SK-N-SH (cell line): Measurements from ENCODE around the gene TRPM3. TPM values are rescaled to one million over a fixed set of nuclear protein-coding genes. Genes with fewer than 3 reads are reported as not detected.
A peak's percentile ranks its signal among the peaks of the same experiment; 100 is the strongest.

Source experiments
- CTCF ChIA-PET: fragments of 300-600, 350-600 bp; formaldehyde crosslinking; extraction: SDS; loops from one replicate; lab custom pipeline; 2021; lab: Yijun Ruan, JAX
- POLR2A ChIA-PET: fragments of 350-600 bp; sonication (Branson Sonifier 250); formaldehyde crosslinking; extraction: SDS; loops from one replicate; lab custom pipeline; 2020; ENCODE audit warnings: antibody characterized with exemption, inconsistent platforms; lab: Yijun Ruan, JAX
- DNase-seq: peaks from one replicate; pipeline ENCODE4 v3.0.0; 2012
- H2AFZ ChIP-seq: fragments of 200-600 bp; sonication (generic); 2 replicates; pipeline ENCODE4 v1.8.1; 2016; ENCODE audit warnings: antibody characterized with exemption, mild to moderate bottlenecking, low read depth
- H3F3A ChIP-seq: fragments of 200-600 bp; sonication (generic); replicated peaks from 2 replicates; pipeline ENCODE3; 2016; ENCODE audit warnings: antibody characterized with exemption, mild to moderate bottlenecking; ENCODE audit not compliant: insufficient read depth
- H3K27ac ChIP-seq, 2 experiments: fragments of 200-500 bp in 1 of 2; fragments of 200-600 bp in 1 of 2; sonication (Bioruptor generic) in 1 of 2; sonication (generic), shearing (Covaris generic) in 1 of 2; 2 replicates each; pipeline versions ENCODE4 v1.5.1 to v1.6.1; 2014 to 2016; ENCODE audit warnings: low read depth in 2 of 2, inconsistent platforms in 1 of 2, low read length in 1 of 2, mild to moderate bottlenecking in 1 of 2, mixed read lengths in 1 of 2
- H3K27me3 ChIP-seq: fragments of 200-600 bp; sonication (generic), shearing (Covaris generic); 2 replicates; pipeline ENCODE4 v1.6.1; 2016; ENCODE audit warnings: mixed run types; ENCODE audit not compliant: insufficient read depth
- H3K36me3 ChIP-seq, 2 experiments: fragments of 200-500 bp in 1 of 2; fragments of 200-600 bp in 1 of 2; sonication (Bioruptor generic) in 1 of 2; sonication (generic) in 1 of 2; replicated peaks in 1 of 2; 2 replicates each; pipeline versions ENCODE3 to v1.5.1; 2014 to 2016; ENCODE audit warnings: low read length in 1 of 2, mild to moderate bottlenecking in 1 of 2; ENCODE audit not compliant: insufficient read depth in 2 of 2, control insufficient read depth in 1 of 2
- H3K4me1 ChIP-seq, 2 experiments: fragments of 200-500 bp in 1 of 2; fragments of 200-600 bp in 1 of 2; sonication (Bioruptor generic) in 1 of 2; sonication (generic), shearing (Covaris generic) in 1 of 2; 2 replicates each; pipeline versions ENCODE4 v1.5.1 to v1.6.1; 2014 to 2016; ENCODE audit warnings: low read depth in 1 of 2, low read length in 1 of 2, mixed run types in 1 of 2; ENCODE audit not compliant: insufficient read depth in 2 of 2, control insufficient read depth in 1 of 2
- H3K4me2 ChIP-seq: fragments of 200-600 bp; sonication (generic), shearing (Covaris generic); 2 replicates; pipeline ENCODE4 v1.6.1; 2017; ENCODE audit warnings: mixed run types
- H3K4me3 ChIP-seq, 2 experiments: fragments of 200-500 bp in 1 of 2; fragments of 200-600 bp in 1 of 2; sonication (Bioruptor generic) in 1 of 2; sonication (generic), shearing (Covaris generic) in 1 of 2; 2 replicates each; pipeline versions ENCODE4 v1.5.1 to v1.8.1; 2014 to 2016; ENCODE audit warnings: low read depth in 2 of 2, inconsistent platforms in 1 of 2, low read length in 1 of 2, mild to moderate bottlenecking in 1 of 2, mixed read lengths in 1 of 2, moderate library complexity in 1 of 2
- H3K79me2 ChIP-seq: fragments of 200-600 bp; sonication (generic); 2 replicates; pipeline ENCODE4 v1.8.1; 2017; ENCODE audit warnings: mild to moderate bottlenecking; ENCODE audit not compliant: insufficient read depth
- H3K9ac ChIP-seq: fragments of 200-600 bp; sonication (generic); 2 replicates; pipeline ENCODE4 v1.6.1; 2017; ENCODE audit warnings: mixed run types
- H3K9me2 ChIP-seq: fragments of 200-600 bp; sonication (generic); 2 replicates; pipeline ENCODE4 v1.6.1; 2017; ENCODE audit warnings: mixed run types
- H3K9me3 ChIP-seq: fragments of 200-600 bp; sonication (generic); 2 replicates; pipeline ENCODE4 v1.6.1; 2017; ENCODE audit warnings: mixed run types, mild to moderate bottlenecking, moderate library complexity
- H4K20me1 ChIP-seq: fragments of 200-600 bp; sonication (generic); 2 replicates; pipeline ENCODE4 v1.6.1; 2017; ENCODE audit warnings: mild to moderate bottlenecking, mixed run types; ENCODE audit not compliant: insufficient read depth
- EZH2phosphoT487 ChIP-seq: fragments of 200-600 bp; sonication (generic); IDR thresholded peaks from 2 replicates; pipeline ENCODE4 v1.6.1; 2017; ENCODE audit warnings: low read depth, mixed run types, mild to moderate bottlenecking, antibody characterized with exemption, moderate library complexity, borderline replicate concordance
- FOXJ3 ChIP-seq: sonication (generic); formaldehyde crosslinking; IDR thresholded peaks from 2 replicates; pipeline ENCODE4 v1.5.1; 2020; ENCODE audit warnings: mild to moderate bottlenecking, missing genetic modification reagents
- GATA2 ChIP-seq: sonication (generic); formaldehyde crosslinking; IDR thresholded peaks from 2 replicates; pipeline ENCODE4 v1.5.0; 2020; ENCODE audit warnings: mild to moderate bottlenecking, missing genetic modification reagents
- JUND ChIP-seq: IDR thresholded peaks from 2 replicates; pipeline ENCODE4 v1.4.0; 2012
- MAX ChIP-seq: IDR thresholded peaks from 2 replicates; pipeline ENCODE4 v1.4.0; 2012; ENCODE audit warnings: low read depth
- MEF2A ChIP-seq: IDR thresholded peaks from 2 replicates; pipeline ENCODE4 v1.4.0; 2012; ENCODE audit warnings: low read depth, borderline replicate concordance
- MXI1 ChIP-seq: IDR thresholded peaks from 2 replicates; pipeline ENCODE4 v1.6.1; 2012; ENCODE audit warnings: mild to moderate bottlenecking, low read depth, low read length, improper control_type of control experiment
- NRF1 ChIP-seq: IDR thresholded peaks from 2 replicates; pipeline ENCODE4 v1.6.1; 2012; ENCODE audit warnings: low read depth, mild to moderate bottlenecking, low read length
- PBX3 ChIP-seq: IDR thresholded peaks from 2 replicates; pipeline ENCODE4; 2012
- POLR2AphosphoS5 ChIP-seq: IDR thresholded peaks from 2 replicates; pipeline ENCODE4 v1.6.1; 2012; ENCODE audit warnings: low read depth, low read length
- RAD21 ChIP-seq: IDR thresholded peaks from 2 replicates; pipeline ENCODE4 v1.6.1; 2012; ENCODE audit warnings: mild to moderate bottlenecking, low read length
- RXRA ChIP-seq: IDR thresholded peaks from 2 replicates; pipeline ENCODE4 v1.4.0; 2012; ENCODE audit warnings: low read depth, mild to moderate bottlenecking, borderline replicate concordance
- TAF1 ChIP-seq: IDR thresholded peaks from 2 replicates; pipeline ENCODE4 v1.6.1; 2012; ENCODE audit warnings: low read depth, mild to moderate bottlenecking, low read length, moderate library complexity, borderline replicate concordance
- WGBS: methylation state at CpG from one replicate; pipeline ENCODE4 v1.1.6; 2017; ENCODE audit warnings: low lambda C conversion rate; 5-methylcytosine and 5-hydroxymethylcytosine counted together
- polyA plus RNA-seq, 3 experiments: library from polyadenylated mRNA; depleted of rRNA; stranded (reverse); fragments of >200 nt; gene quantifications; 2 replicates each; pipeline ENCODE4 v1.2.3, GENCODE V29; 2012
- TF ChIP-seq, protein P1 (sequence below): IDR thresholded peaks from 2 replicates; pipeline ENCODE4 v1.4.0; 2012; ENCODE audit warnings: low read depth, borderline replicate concordance
- TF ChIP-seq, protein P2 (sequence below): fragments of 150-350 bp; IDR thresholded peaks from 2 replicates; pipeline ENCODE4 v1.6.1; 2016; ENCODE audit warnings: mild to moderate bottlenecking, low read depth, low read length

TRPM3 gene
- polyA plus RNA-seq, 1 of the 3 experiments (the other 2 are of a cell fraction) = not detected

DNA sequence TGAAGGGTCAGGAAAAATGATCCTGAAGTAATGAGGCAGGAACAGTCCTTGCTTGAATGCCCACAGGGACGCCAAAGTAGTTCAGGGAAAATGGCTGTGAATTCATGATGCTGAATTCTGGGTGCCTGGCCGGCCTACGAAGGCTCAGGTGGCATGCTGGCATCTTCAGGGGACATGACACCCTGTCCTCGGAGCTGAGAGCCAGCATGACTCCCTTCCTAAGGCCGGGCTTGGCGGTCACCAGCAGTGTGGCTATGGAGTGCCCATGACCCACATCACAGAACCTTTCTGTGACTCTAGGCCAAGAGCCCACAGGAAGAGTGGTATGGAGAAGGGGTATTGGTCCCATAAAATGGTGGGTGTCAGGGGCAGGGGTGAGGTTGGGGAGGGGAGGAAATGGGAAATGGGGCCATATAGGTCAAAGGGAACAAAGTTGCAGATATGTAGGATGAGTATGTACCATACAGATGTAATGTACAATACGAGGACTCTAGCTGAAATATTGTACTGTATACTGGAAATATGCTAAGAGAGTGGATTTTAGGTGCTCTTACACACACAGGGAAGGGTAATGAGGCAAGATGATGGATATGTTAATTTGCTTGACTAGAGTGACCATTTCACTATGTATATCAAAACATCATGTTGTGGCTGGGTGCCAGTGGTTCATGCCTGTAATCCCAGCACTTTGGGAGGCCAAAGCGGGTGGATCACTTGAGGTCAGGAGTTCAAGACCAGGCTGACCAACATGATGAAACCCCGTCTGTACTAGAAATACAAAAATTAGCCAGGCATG is 504.2 kb downstream of the TRPM3 start:
- TF ChIP-seq RXRA (no peak), GATA2 (no peak), FOXJ3 (CRISPR knock-in tag) (no peak)
- TF ChIP-seq, protein P1, sequence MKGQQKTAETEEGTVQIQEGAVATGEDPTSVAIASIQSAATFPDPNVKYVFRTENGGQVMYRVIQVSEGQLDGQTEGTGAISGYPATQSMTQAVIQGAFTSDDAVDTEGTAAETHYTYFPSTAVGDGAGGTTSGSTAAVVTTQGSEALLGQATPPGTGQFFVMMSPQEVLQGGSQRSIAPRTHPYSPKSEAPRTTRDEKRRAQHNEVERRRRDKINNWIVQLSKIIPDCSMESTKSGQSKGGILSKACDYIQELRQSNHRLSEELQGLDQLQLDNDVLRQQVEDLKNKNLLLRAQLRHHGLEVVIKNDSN = no peak
- TF ChIP-seq, all 33 proteins: peak for 0
- H3K27me3 ChIP-seq = no peaks in the 10 kb centered on the region
- no peak overlapping the region for H3K27ac ChIP-seq
- no peak overlapping the region for H3K4me3 ChIP-seq
- no peaks in the 10 kb centered on the region for H4K20me1 ChIP-seq
- no peaks in the 10 kb centered on the region for H3K9me3 ChIP-seq
- WGBS = 70% methylated on average over 8 of the region's 9 CpGs
- H3K79me2 ChIP-seq = no peaks in the 10 kb centered on the region
- ChIA-PET CTCF (no interaction called here), POLR2A (no interaction called here)
- H3F3A ChIP-seq = no peaks in the 10 kb centered on the region
- no peak overlapping the region for H2AFZ ChIP-seq
- H3K36me3 ChIP-seq = no peaks in the 10 kb centered on the region
- H3K4me1 ChIP-seq = peaks cover 0 to 7% of the 10 kb centered on the region in 2 experiments; a peak in 2 of 4 replicates
- no peak overlapping the region for H3K9ac ChIP-seq
- DNase-seq = no peak
- H3K9me2 ChIP-seq = no peaks in the 10 kb centered on the region
- H3K4me2 ChIP-seq = no peak overlapping the region

- Histone ChIP-seq H3K79me2 (no peaks in the 10 kb centered on the region), H3F3A (no peaks in the 10 kb centered on the region), H3K9me3 (no peaks in the 10 kb centered on the region), H3K4me2 (no peak overlapping the region)
- DNase-seq = no peak
- 77% methylated on average over 7 of the region's 7 CpGs for WGBS
- CTCF ChIA-PET = interaction anchor here (1.1 to 3.6 kb wide), 4 partner anchors 13 to 647 kb away, joined by 4 to 41 read pairs (median 6); no protein-coding TSS in a partner anchor
- TF ChIP-seq EZH2phosphoT487 (no peak), GATA2 (0 out of 2 replicates have a peak, but pooled peaks have one; percentile 9)
- TF ChIP-seq, all 33 proteins: peak for 1
- H3K4me3 ChIP-seq = no peak overlapping the region
- no peaks in the 10 kb centered on the region for H4K20me1 ChIP-seq
- H3K36me3 ChIP-seq = no peaks in the 10 kb centered on the region
- H3K9me2 ChIP-seq = no peaks in the 10 kb centered on the region
- peaks cover 0 to 7% of the 10 kb centered on the region in 2 experiments; a peak in 2 of 4 replicates for H3K4me1 ChIP-seq
- H2AFZ ChIP-seq = no peak overlapping the region
- POLR2A ChIA-PET = no interaction called here
- no peak overlapping the region for H3K9ac ChIP-seq
- H3K27ac ChIP-seq = no peak overlapping the region
- no peaks in the 10 kb centered on the region for H3K27me3 ChIP-seq
These were observed 505.0 kb downstream of the TRPM3 start for GRCh38 chr9:70616228-70616990.

DNA sequence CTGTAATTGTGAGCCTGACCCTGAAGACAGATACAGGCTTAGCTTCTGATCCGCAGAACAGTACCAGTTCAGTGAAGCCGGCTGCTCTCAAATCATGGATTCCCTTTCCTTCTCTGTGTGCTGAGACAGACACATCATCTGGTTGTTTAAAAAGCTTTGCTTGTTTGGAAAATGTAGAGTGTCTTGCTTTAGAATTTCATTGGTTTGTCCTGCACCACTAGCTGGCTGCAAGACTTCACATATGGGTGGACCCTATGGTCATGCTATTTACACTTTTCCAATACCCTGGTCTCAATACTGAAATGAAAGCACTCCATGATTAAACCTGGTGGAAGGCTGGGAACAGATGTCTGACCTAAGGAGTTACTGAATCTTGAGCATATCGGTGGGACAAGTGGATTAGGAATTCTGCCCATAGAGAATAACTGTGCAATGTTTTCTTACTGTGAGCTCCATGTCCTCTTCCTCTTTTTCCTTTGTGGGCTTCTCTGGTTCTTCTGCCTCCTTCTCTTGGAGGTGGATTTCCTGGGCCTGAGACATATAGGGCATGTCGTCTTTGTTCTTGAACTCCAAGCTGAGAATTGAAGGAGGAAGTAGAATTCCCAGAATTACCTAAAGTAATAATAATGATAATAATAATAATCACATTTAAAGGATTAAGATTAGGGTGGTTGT is 505.8 kb downstream of the TRPM3 start:
- Histone ChIP-seq H3K27me3 (no peaks in the 10 kb centered on the region), H3K9me2 (no peaks in the 10 kb centered on the region), H3K4me2 (no peak overlapping the region), H3K4me1 (peaks cover 0 to 7% of the 10 kb centered on the region in 2 experiments; a peak in 2 of 4 replicates), H3F3A (no peaks in the 10 kb centered on the region), H3K79me2 (no peaks in the 10 kb centered on the region), H3K4me3 (no peak overlapping the region; a peak in 1 of 4 replicates), H3K27ac (no peak overlapping the region; a peak in 1 of 4 replicates), H2AFZ (no peak overlapping the region), H4K20me1 (no peaks in the 10 kb centered on the region), H3K36me3 (no peaks in the 10 kb centered on the region), H3K9me3 (no peaks in the 10 kb centered on the region), H3K9ac (no peak overlapping the region)
- ChIA-PET POLR2A (interaction anchor here (0.8 kb wide), 1 partner anchor 197 kb away, joined by 3 read pairs; no protein-coding TSS in a partner anchor), CTCF (interaction anchor here (0.8 to 3.6 kb wide), 5 partner anchors 13 to 646 kb away, joined by 3 to 41 read pairs (median 5); no protein-coding TSS in a partner anchor)
- DNase-seq = no peak
- WGBS = 79% methylated on average over 4 of the region's 4 CpGs
- TF ChIP-seq MAX (no peak), POLR2AphosphoS5 (no peak), EZH2phosphoT487 (no peak), TAF1 (no peak), FOXJ3 (CRISPR knock-in tag) (no peak), RAD21 (no peak), MEF2A (no peak), PBX3 (no peak), JUND (no peak), MXI1 (no peak), NRF1 (no peak)
- TF ChIP-seq, protein P2, sequence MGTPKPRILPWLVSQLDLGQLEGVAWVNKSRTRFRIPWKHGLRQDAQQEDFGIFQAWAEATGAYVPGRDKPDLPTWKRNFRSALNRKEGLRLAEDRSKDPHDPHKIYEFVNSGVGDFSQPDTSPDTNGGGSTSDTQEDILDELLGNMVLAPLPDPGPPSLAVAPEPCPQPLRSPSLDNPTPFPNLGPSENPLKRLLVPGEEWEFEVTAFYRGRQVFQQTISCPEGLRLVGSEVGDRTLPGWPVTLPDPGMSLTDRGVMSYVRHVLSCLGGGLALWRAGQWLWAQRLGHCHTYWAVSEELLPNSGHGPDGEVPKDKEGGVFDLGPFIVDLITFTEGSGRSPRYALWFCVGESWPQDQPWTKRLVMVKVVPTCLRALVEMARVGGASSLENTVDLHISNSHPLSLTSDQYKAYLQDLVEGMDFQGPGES = no peak
